PC-3 (cell line): ENCODE results near the gene GTF2F2. TPM values are rescaled to one million over a fixed set of nuclear protein-coding genes. Genes with fewer than 3 reads are reported as not detected.

Experiments
- ATAC-seq: fragments of 200-7000 bp; cut with Tn5 transposase; 2 replicates; pipeline ENCODE4 v1.9.1; 2020; ENCODE audit warnings: mild to moderate bottlenecking, moderate library complexity
- BruUV-seq: library from RNA; stranded (reverse); fragments of 400-500 nt; replicated peaks from 2 replicates; lab custom pipeline; 2021; lab: Mats Ljungman, UMichigan
- CTCF ChIA-PET: fragments of 300-600 bp; sonication (Branson Sonifier 250); formaldehyde crosslinking; loops from one replicate; lab custom pipeline; 2022; ENCODE audit warnings: antibody characterized with exemption; lab: Charles Lee
- POLR2A ChIA-PET: fragments of 300-600 bp; sonication (Branson Sonifier 250); formaldehyde crosslinking; loops from one replicate; lab custom pipeline; 2022; ENCODE audit warnings: antibody characterized with exemption; ENCODE audit not compliant: unreplicated experiment; lab: Charles Lee
- DNase-seq: peaks from one replicate; pipeline ENCODE4 v3.0.0-alpha.2; 2015
- H2AFZ ChIP-seq: fragments of 300-600 bp; sonication (generic); 2 replicates; pipeline ENCODE4 v1.6.0; 2016; ENCODE audit warnings: antibody characterized with exemption, low read length
- H3F3A ChIP-seq: fragments of 300-600 bp; sonication (generic); one replicate; pipeline ENCODE4 v1.6.0; 2017; ENCODE audit warnings: antibody characterized with exemption, low read length, control low read depth, mild to moderate bottlenecking; ENCODE audit not compliant: unreplicated experiment
- H3K27ac ChIP-seq: fragments of 300-600 bp; sonication (generic); 2 replicates; pipeline ENCODE4 v1.5.1; 2016; ENCODE audit warnings: mild to moderate bottlenecking, low read length
- H3K27me3 ChIP-seq: fragments of 300-600 bp; sonication (generic); 2 replicates; pipeline ENCODE4 v1.6.1; 2016; ENCODE audit warnings: low read length, mixed read lengths
- H3K36me3 ChIP-seq: fragments of 300-600 bp; sonication (generic); 2 replicates; pipeline ENCODE4 v1.6.1; 2016; ENCODE audit warnings: low read depth, mixed run types, low read length, mixed read lengths
- H3K4me1 ChIP-seq: fragments of 300-600 bp; sonication (generic); 2 replicates; pipeline ENCODE4 v1.5.1; 2016; ENCODE audit warnings: low read length; ENCODE audit not compliant: insufficient read depth
- H3K4me2 ChIP-seq: fragments of 300-600 bp; sonication (generic); 2 replicates; pipeline ENCODE4 v1.6.0; 2016; ENCODE audit warnings: low read length
- H3K4me3 ChIP-seq: fragments of 300-600 bp; sonication (generic); 2 replicates; pipeline ENCODE4 v1.5.1; 2016; ENCODE audit warnings: mild to moderate bottlenecking, low read length, mixed read lengths
- H3K79me2 ChIP-seq: fragments of 300-600 bp; sonication (generic); 2 replicates; pipeline ENCODE4 v1.6.1; 2017; ENCODE audit warnings: low read length, mixed read lengths
- H3K9ac ChIP-seq: fragments of 300-600 bp; sonication (generic); 2 replicates; pipeline ENCODE4 v1.6.0; 2016; ENCODE audit warnings: mild to moderate bottlenecking, low read length
- H3K9me2 ChIP-seq: fragments of 300-600 bp; sonication (generic); replicated peaks from 2 replicates; pipeline ENCODE4 v1.6.1; 2016; ENCODE audit warnings: mixed run types, low read length, mixed read lengths
- H3K9me3 ChIP-seq: fragments of 300-600 bp; sonication (generic); 2 replicates; pipeline ENCODE4 v1.6.1; 2016; ENCODE audit warnings: low read length, mixed read lengths
- H4K20me1 ChIP-seq: fragments of 300-600 bp; sonication (generic); 2 replicates; pipeline ENCODE4 v1.6.1; 2016; ENCODE audit warnings: low read length, mixed read lengths
- EZH2 ChIP-seq: fragments of 300-600 bp; sonication (generic); IDR thresholded peaks from one replicate; pipeline ENCODE4 v1.6.1; 2017; ENCODE audit warnings: antibody characterized with exemption, mild to moderate bottlenecking, low read length; ENCODE audit not compliant: unreplicated experiment
- EZH2phosphoT487 ChIP-seq: fragments of 300-600 bp; sonication (generic); IDR thresholded peaks from 2 replicates; pipeline ENCODE4 v1.6.1; 2018; ENCODE audit warnings: mild to moderate bottlenecking, antibody characterized with exemption, low read length, borderline replicate concordance
- intact Hi-C: fragments of 100-400 bp; cut with micrococcal nuclease; formaldehyde crosslinking; loops from 2 replicates; pipeline ENCODE4 v1.9.0; 2023
- total RNA-seq: library from RNA; depleted of rRNA; stranded (reverse); fragments of >200 nt; gene quantifications from 2 replicates; pipeline ENCODE4 v1.2.3, GENCODE V29; 2014
- TF ChIP-seq, protein P1 (sequence below): fragments of 300-600 bp; sonication (generic); conservative IDR thresholded peaks from 2 replicates; pipeline ENCODE4 v1.5.1; 2017; ENCODE audit warnings: antibody characterized with exemption, low read depth, mild to moderate bottlenecking, low read length

The GTF2F2 gene
- total RNA-seq, 1 experiment from 2014 or later = 28.3 TPM

DNA sequence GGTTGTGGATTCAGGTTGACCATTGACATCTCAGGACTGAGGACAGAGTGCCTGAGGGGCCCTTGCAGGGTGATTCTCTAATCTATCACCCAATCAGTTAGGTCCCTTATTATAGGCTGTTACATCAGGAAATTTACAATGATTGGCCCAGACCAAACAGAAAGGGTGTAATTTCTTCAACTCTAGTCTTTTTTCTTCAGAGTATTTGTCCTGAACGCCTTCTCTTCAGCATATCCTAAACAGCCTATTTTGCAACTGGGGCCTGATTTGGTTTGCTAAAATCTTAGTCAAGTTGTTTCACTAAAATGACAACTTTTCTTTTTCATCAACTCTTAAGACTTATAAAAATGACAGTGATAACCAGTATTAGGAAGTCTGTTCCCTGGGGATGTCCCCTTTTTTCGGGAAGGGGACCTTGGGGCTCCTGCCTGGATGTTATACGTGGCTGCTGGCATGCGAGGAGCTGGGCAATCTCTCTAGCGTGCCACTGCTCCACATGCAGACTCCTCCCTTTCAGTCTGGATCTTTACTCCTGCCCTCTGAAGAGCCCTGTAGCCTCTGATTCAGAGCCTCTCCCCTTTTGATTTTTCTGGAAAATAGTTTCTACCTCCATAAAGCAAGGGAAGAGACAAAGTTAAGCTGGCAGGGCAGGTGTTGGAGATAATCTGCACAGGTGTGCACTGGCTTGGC, 19.6 kb upstream of the GTF2F2 start:
- intact Hi-C loops = no loop called here
- Histone ChIP-seq H3K9me3 (no peaks in the 10 kb centered on the region), H4K20me1 (no peaks in the 10 kb centered on the region), H3F3A (no peaks in the 10 kb centered on the region), H3K4me3 (no peak overlapping the region), H3K27me3 (no peaks in the 10 kb centered on the region), H3K79me2 (no peaks in the 10 kb centered on the region), H3K36me3 (no peaks in the 10 kb centered on the region), H3K9ac (no peak overlapping the region), H2AFZ (no peak overlapping the region), H3K4me2 (no peak overlapping the region), H3K27ac (no peak overlapping the region), H3K9me2 (no peaks in the 10 kb centered on the region), H3K4me1 (no peaks in the 10 kb centered on the region)
- no peak for DNase-seq
- POLR2A ChIA-PET = no interaction called here
- no peak for ATAC-seq
- BruUV-seq = no TSS peak
- CTCF ChIA-PET = no interaction called here
- TF ChIP-seq EZH2 (no peak), EZH2phosphoT487 (no peak)
- TF ChIP-seq, protein P1, sequence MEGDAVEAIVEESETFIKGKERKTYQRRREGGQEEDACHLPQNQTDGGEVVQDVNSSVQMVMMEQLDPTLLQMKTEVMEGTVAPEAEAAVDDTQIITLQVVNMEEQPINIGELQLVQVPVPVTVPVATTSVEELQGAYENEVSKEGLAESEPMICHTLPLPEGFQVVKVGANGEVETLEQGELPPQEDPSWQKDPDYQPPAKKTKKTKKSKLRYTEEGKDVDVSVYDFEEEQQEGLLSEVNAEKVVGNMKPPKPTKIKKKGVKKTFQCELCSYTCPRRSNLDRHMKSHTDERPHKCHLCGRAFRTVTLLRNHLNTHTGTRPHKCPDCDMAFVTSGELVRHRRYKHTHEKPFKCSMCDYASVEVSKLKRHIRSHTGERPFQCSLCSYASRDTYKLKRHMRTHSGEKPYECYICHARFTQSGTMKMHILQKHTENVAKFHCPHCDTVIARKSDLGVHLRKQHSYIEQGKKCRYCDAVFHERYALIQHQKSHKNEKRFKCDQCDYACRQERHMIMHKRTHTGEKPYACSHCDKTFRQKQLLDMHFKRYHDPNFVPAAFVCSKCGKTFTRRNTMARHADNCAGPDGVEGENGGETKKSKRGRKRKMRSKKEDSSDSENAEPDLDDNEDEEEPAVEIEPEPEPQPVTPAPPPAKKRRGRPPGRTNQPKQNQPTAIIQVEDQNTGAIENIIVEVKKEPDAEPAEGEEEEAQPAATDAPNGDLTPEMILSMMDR = no peak

DNA sequence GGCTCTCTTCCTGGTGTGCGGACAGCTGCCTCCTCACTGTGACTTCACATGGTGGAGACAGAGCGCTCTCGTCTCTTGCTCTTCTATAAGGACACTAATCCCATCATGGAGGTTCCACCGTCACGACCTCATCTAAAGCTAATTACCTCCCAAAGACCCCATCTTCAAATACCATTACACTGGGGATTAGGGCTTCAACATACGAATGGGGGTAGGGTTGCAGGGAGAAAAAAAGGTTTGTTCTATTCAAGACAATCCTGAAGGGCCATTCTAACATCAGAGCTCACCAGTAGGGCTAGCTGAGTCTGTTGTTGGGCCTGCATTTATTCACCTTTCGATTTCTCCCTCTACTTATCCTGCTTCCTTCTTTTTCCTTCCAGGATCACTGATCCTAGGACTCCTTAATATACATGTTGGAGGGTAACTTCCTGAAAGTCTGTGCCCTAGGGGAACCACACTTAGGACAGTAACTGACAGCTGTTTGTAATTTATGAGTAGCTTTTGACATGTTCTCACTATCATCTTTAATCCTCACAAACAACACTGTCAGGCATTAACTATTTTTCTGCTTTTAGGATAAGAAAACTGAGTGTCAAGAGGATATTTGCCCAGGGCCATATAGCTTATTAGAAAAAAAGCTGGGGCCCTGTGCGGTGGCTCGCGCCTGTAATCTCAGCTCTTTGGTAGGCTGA, 18.8 kb upstream of the GTF2F2 start:
- no peak overlapping the region for H3K4me3 ChIP-seq
- TF ChIP-seq EZH2phosphoT487 (no peak), EZH2 (no peak)
- TF ChIP-seq, protein P1 = no peak
- no peak overlapping the region for H3K4me2 ChIP-seq
- intact Hi-C loops = no loop called here
- H3F3A ChIP-seq = no peaks in the 10 kb centered on the region
- no peaks in the 10 kb centered on the region for H3K9me2 ChIP-seq
- no TSS peak for BruUV-seq
- H3K4me1 ChIP-seq = no peaks in the 10 kb centered on the region
- CTCF ChIA-PET = no interaction called here
- DNase-seq (no peak), ATAC-seq (no peak)
- POLR2A ChIA-PET = no interaction called here
- H4K20me1 ChIP-seq = no peaks in the 10 kb centered on the region
- H3K9ac ChIP-seq = no peak overlapping the region
- H3K36me3 ChIP-seq = no peaks in the 10 kb centered on the region
- H3K27me3 ChIP-seq = no peaks in the 10 kb centered on the region
- no peak overlapping the region for H3K27ac ChIP-seq
- H2AFZ ChIP-seq = no peak overlapping the region
- H3K79me2 ChIP-seq = no peaks in the 10 kb centered on the region
- no peaks in the 10 kb centered on the region for H3K9me3 ChIP-seq

DNA sequence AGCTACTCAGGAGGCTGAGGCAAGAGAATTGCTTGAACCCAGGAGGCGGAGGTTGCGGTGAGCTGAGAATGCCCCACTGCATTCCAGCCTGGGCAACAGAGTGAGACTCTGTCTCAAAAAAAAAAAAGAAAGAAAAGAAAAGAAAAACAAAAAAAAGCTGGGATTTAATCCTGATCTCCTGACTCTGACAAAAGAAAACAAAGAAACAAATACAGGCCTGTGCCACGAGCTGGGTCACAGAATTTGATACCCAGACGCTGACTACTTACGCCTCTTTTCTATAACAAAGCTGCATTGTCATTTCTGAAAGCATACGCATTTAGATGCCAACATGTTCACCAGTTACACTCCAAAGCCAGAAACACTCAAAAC, 18.2 kb upstream of the GTF2F2 start:
- ChIA-PET POLR2A (no interaction called here), CTCF (no interaction called here)
- no peak for ATAC-seq
- no peaks in the 10 kb centered on the region for H3K79me2 ChIP-seq
- no peaks in the 10 kb centered on the region for H3K27me3 ChIP-seq
- no peak overlapping the region for H3K9ac ChIP-seq
- H2AFZ ChIP-seq = no peak overlapping the region
- no peak overlapping the region for H3K4me3 ChIP-seq
- no peaks in the 10 kb centered on the region for H3K36me3 ChIP-seq
- no peaks in the 10 kb centered on the region for H3K4me1 ChIP-seq
- BruUV-seq = no TSS peak
- intact Hi-C loops = no loop called here
- no peak for DNase-seq
- no peak overlapping the region for H3K27ac ChIP-seq
- TF ChIP-seq EZH2 = no peak
- TF ChIP-seq, protein P1 = no peak
- no peak for TF ChIP-seq EZH2phosphoT487
- H3F3A ChIP-seq = no peaks in the 10 kb centered on the region
- no peaks in the 10 kb centered on the region for H4K20me1 ChIP-seq
- H3K9me2 ChIP-seq = no peaks in the 10 kb centered on the region
- H3K4me2 ChIP-seq = no peak overlapping the region
- no peaks in the 10 kb centered on the region for H3K9me3 ChIP-seq
